Vagina (tissue), 2 donors: ENCODE results near the gene REC8. TPM values are rescaled to one million over a fixed set of nuclear protein-coding genes. Genes with fewer than 3 reads are reported as not detected.
"Not testable (repeated sequence)": the region's sequence is repeated elsewhere in the genome, so short reads cannot be mapped to it uniquely, and the experiment has no call there.

Source experiments
- DNase-seq, 2 donors: peaks; one replicate each; pipeline ENCODE4 v3.0.0-alpha.2; 2017; ENCODE audit errors: extremely low spot score in 2 of 2
- H3K27ac ChIP-seq: fragments of 200-600 bp; sonication (generic); one replicate; pipeline ENCODE4 v1.5.1; 2019
- H3K27me3 ChIP-seq: fragments of 200-600 bp; sonication (generic); one replicate; pipeline ENCODE4 v1.5.1; 2019
- H3K36me3 ChIP-seq, 2 donors: fragments of 200-600 bp; sonication (generic); one replicate each; pipeline ENCODE4 v1.5.1; 2017 to 2019
- H3K4me1 ChIP-seq: fragments of 200-600 bp; sonication (generic); one replicate; pipeline ENCODE4 v1.5.1; 2019
- H3K4me3 ChIP-seq, 2 donors: fragments of 200-600 bp; sonication (generic); 1 replicate in 1 of 2; 2 replicates in 1 of 2; pipeline ENCODE4 v1.5.1; 2016 to 2019
- H3K9me3 ChIP-seq: fragments of 200-600 bp; sonication (generic); one replicate; pipeline ENCODE4 v1.5.1; 2019
- POLR2A ChIP-seq, 2 donors: fragments of 450-650 bp; IDR thresholded peaks; one replicate each; pipeline ENCODE4 v1.6.1; 2017; ENCODE audit warnings: antibody characterized with exemption in 2 of 2, mild to moderate bottlenecking in 2 of 2, moderate library complexity in 2 of 2
- POLR2AphosphoS5 ChIP-seq, 2 donors: sonication (generic); formaldehyde crosslinking; IDR thresholded peaks; one replicate each; pipeline ENCODE4 v1.9.0; 2017; ENCODE audit warnings: antibody characterized with exemption in 2 of 2, mild to moderate bottlenecking in 2 of 2, low read depth in 1 of 2; ENCODE audit not compliant: insufficient read depth in 1 of 2
- intact Hi-C: fragments of 100-400 bp; cut with DNase I; formaldehyde crosslinking; loops from one replicate; pipeline ENCODE4 v1.15.1; 2023
- total RNA-seq: library from RNA; depleted of rRNA; stranded (reverse); fragments of >200 nt; gene quantifications from one replicate; pipeline ENCODE4 v1.2.3, GENCODE V29; 2016
- TF ChIP-seq, protein P1 (sequence below), 3 experiments: fragments of 450-650 bp in 2 of 3; fragments of 200-600 bp in 1 of 3; sonication (generic) in 1 of 3; IDR thresholded peaks; one replicate each; pipeline ENCODE4 v1.5.1; 2017 to 2019; ENCODE audit warnings: antibody characterized with exemption in 3 of 3, mild to moderate bottlenecking in 2 of 3, moderate library complexity in 2 of 3

The REC8 gene
- total RNA-seq, 1 donor from 2014 or later = 5.9 TPM

DNA sequence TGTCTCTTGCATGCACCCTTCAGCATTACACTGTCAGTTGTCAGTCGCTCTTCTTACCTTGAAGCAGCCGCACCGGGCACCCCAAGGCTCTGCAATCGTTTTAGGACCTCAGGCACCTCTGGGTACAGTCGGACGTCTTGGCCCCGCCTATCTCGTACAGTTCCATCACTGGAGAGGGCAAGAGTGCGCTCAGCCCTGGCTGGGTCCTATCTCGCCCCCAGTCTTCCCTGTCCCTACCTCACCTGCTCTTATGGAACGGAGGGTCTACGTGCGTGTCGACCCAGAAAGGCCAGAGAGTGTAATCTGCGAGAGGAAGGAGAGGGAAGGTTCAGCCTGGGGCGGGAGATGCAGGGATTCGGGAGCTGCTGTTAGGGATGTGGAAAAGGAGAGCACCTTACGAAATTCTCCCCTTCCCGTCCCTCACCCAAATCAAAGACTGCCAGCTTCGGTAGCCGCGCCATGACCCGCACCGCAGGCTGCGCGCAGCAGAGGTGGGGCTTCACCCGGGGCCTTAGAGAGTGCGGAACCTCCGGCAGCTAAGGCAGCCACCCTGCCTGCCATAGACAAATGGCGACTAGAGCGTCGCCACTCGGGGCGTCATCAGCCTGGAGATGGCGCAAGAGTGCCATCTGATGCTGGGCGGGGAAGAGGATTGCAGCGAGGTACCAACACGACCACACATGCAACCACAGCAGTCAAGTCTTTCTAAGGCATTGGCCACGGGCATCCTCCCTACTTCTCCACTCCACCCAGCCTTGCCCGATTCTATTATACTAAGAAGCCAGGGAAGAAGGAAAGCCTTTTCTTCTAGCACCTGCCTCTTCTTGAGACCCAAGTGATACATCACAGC is 43.8 kb downstream of the REC8 start, which contains the start of gene MDP1:
Gene MDP1, minus strand, starts transcription at position 572 of the 850 bp plus-strand sequence. Its CDS starts 111 bp downstream, at position 461.
- H3K27me3 ChIP-seq = no peaks in the 10 kb centered on the region
- TF ChIP-seq, protein P1, sequence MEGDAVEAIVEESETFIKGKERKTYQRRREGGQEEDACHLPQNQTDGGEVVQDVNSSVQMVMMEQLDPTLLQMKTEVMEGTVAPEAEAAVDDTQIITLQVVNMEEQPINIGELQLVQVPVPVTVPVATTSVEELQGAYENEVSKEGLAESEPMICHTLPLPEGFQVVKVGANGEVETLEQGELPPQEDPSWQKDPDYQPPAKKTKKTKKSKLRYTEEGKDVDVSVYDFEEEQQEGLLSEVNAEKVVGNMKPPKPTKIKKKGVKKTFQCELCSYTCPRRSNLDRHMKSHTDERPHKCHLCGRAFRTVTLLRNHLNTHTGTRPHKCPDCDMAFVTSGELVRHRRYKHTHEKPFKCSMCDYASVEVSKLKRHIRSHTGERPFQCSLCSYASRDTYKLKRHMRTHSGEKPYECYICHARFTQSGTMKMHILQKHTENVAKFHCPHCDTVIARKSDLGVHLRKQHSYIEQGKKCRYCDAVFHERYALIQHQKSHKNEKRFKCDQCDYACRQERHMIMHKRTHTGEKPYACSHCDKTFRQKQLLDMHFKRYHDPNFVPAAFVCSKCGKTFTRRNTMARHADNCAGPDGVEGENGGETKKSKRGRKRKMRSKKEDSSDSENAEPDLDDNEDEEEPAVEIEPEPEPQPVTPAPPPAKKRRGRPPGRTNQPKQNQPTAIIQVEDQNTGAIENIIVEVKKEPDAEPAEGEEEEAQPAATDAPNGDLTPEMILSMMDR (IDR thresholded peaks at IDR 0.05) = peak; percentile 30 to 64 (median 34)
- peak; percentile 85 to 97 for TF ChIP-seq POLR2AphosphoS5 (IDR thresholded peaks at IDR 0.05; ENCODE audit: insufficient read depth in 1 of 2, low read depth in 1 of 2)
- peak in 1 of 2 donors; percentile 70 for TF ChIP-seq POLR2A (IDR thresholded peaks at IDR 0.05)
- H3K36me3 ChIP-seq = peaks cover 0 to 6% of the 10 kb centered on the region in 2 donors
- peak within 1 kb of the TSS; percentile 66 to 70 for H3K4me3 ChIP-seq
- peaks cover 42% of the 10 kb centered on the region for H3K4me1 ChIP-seq
- intact Hi-C loops = no loop called here
- H3K27ac ChIP-seq = peak within 1 kb of the TSS; percentile 89
- H3K9me3 ChIP-seq = no peaks in the 10 kb centered on the region
- no peak for DNase-seq

DNA sequence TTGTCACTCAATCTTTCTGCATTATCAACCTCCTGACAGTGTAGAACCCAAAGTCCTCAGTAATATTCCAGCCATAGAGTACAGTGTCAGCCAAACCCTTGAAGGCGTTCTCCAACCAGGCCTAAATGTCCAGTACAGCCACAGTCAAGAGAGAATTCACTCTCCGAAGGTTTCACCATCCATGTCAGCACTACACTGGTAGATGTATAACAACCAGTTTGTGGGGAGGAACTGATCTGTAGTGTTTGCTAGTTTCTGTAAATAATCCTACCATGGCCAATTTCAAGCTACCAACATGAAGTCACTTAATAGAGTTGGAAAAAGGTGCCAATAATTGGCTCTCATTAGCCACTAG is 44.4 kb downstream of the REC8 start:
- TF ChIP-seq POLR2A (IDR thresholded peaks at IDR 0.05) = no peak
- TF ChIP-seq POLR2AphosphoS5 (IDR thresholded peaks at IDR 0.05; ENCODE audit: insufficient read depth in 1 of 2, low read depth in 1 of 2) = no peak
- TF ChIP-seq, protein P1 (IDR thresholded peaks at IDR 0.05) = no peak
- Histone ChIP-seq H3K27me3 (no peaks in the 10 kb centered on the region), H3K36me3 (peaks cover 0 to 2% of the 10 kb centered on the region in 2 donors), H3K9me3 (no peaks in the 10 kb centered on the region), H3K4me1 (peaks cover 36% of the 10 kb centered on the region), H3K4me3 (peak overlapping the region; percentile 66 to 70), H3K27ac (peak overlapping the region; percentile 89)
- intact Hi-C loops = no loop called here
- no peak for DNase-seq

DNA sequence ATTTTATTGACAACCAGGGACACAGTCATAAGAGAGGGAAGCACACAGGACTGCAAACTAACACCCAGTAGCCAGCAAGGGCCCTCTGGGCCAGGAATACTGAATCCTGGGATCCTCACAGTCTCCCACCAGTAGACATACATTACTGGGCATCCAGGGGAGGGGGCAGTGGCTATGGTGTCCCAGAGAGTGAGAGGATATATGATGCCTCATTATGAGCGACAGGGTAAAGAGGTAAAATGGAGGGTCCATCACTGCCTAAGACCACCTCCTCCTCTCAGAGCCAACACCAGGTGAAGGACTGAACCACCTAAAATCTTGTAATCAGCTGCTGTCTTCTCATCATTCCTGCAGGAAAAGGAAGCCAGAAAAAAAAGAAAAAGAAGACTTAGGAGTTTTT is 45.0 kb downstream of the REC8 start:
- DNase-seq, H3K4me3 ChIP-seq, H3K9me3 ChIP-seq, H3K27me3 ChIP-seq, H3K27ac ChIP-seq, intact Hi-C loops, H3K36me3 ChIP-seq: not testable (repeated sequence)
- H3K4me1 ChIP-seq = peaks cover 31% of the 10 kb centered on the region

DNA sequence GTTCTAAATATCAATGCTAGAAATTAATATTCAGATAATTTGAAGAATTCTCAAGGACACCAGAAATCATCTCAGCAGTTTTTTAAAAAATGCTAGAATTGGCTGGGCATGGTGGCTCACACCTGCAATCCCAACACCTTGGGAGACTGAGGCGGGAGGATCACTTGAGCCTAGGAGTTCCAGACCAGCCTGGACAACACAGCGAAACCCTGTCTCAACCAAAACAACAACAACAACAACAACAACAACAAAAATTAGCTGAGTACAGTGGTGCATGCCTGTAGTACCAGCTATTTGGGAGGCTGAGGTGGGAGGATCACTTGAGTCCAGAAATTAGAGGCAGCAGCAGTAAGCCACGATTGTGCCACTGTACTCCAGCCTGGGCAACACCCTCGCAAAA is 47.2 kb downstream of the REC8 start:
- H3K4me3 ChIP-seq = no peak overlapping the region
- no peak for TF ChIP-seq POLR2A (IDR thresholded peaks at IDR 0.05)
- TF ChIP-seq, protein P1 (IDR thresholded peaks at IDR 0.05) = no peak
- DNase-seq = no peak
- no peaks in the 10 kb centered on the region for H3K27me3 ChIP-seq
- intact Hi-C loops = no loop called here
- H3K4me1 ChIP-seq = peaks cover 19% of the 10 kb centered on the region
- H3K36me3 ChIP-seq = no peaks in the 10 kb centered on the region
- no peak overlapping the region for H3K27ac ChIP-seq
- no peaks in the 10 kb centered on the region for H3K9me3 ChIP-seq

DNA sequence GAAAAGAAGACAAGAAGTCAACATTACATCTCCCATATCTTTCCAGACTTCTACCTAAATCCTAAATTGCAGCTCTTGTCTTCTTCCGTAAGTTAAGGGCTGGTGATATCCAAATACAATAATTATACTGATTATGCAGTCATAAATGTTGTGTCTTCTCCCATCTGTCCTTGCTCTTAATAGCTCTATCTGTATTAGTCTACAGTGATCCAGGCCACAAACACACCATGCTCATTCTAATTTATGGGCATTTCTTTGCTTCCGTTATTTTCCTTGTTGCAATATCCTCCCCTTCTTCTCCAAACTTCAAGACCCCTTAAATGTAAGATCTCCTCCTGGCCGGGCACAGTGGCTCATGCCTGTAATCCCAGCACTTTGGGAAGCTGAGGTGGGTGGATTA is 47.6 kb downstream of the REC8 start:
- intact Hi-C loops = no loop called here

DNA sequence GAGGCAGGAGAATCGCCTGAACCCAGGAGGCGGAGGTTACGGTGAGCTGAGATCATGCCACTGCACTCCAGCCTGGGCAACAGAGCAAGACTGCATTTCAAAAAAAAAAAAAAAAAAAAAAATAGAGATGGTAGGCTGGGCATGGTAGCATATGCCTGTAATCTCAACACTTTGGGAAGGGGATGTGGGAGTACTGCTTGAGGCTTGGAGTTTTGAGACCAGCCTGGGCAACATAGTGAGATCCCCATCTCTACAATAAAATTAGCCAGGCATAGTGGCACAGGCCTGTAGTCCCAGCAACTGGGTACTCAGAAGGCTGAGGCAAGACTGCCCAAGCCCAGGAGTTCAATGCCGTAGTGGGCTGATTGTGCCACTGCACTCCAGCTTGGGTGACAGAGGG is 51.1 kb downstream of the REC8 start:
- intact Hi-C loops, DNase-seq, H3K27ac ChIP-seq: not testable (repeated sequence)

More for the DNA sequence above, 47.6 kb downstream of the REC8 start:
- H3K4me1 ChIP-seq = peaks cover 14% of the 10 kb centered on the region
- no peak overlapping the region for H3K27ac ChIP-seq
- H3K27me3 ChIP-seq = no peaks in the 10 kb centered on the region
- no peak for DNase-seq
- H3K9me3 ChIP-seq = no peaks in the 10 kb centered on the region
- H3K4me3 ChIP-seq = no peak overlapping the region
- TF ChIP-seq POLR2AphosphoS5 (IDR thresholded peaks at IDR 0.05; ENCODE audit: insufficient read depth in 1 of 2, low read depth in 1 of 2) = no peak
- no peaks in the 10 kb centered on the region for H3K36me3 ChIP-seq

More for the DNA sequence above, 51.1 kb downstream of the REC8 start:
- not testable (repeated sequence) for H3K27me3 ChIP-seq, H3K36me3 ChIP-seq, H3K4me3 ChIP-seq, H3K9me3 ChIP-seq, H3K4me1 ChIP-seq
